Nephron (organoid): Measurements from ENCODE around the gene PRSS57.
A peak's percentile ranks its signal among the peaks of the same experiment; 100 is the strongest.

ENCODE experiments used
- H3K27ac Mint-ChIP-seq, 3 experiments: 2 replicates each; pipeline ENCODE4 v1.8.0; 2020; ENCODE audit warnings: mixed read lengths in 3 of 3, mild to moderate bottlenecking in 2 of 3, moderate library complexity in 1 of 3
- H3K27me3 Mint-ChIP-seq: 2 replicates; pipeline ENCODE4 v1.8.0; 2021; ENCODE audit warnings: low read depth, mild to moderate bottlenecking, moderate library complexity, mixed read lengths
- H3K36me3 Mint-ChIP-seq: 2 replicates; pipeline ENCODE4 v1.8.0; 2020; ENCODE audit warnings: low read depth, mixed read lengths
- H3K4me1 Mint-ChIP-seq: 2 replicates; pipeline ENCODE4 v1.8.0; 2020; ENCODE audit warnings: mixed read lengths
- H3K4me3 Mint-ChIP-seq, 3 experiments: 2 replicates each; pipeline ENCODE4 v1.8.0; 2020; ENCODE audit warnings: mild to moderate bottlenecking in 3 of 3, mixed read lengths in 3 of 3, moderate library complexity in 2 of 3
- H3K9me3 Mint-ChIP-seq: 2 replicates; pipeline ENCODE4 v1.8.0; 2020; ENCODE audit warnings: mixed read lengths
- CTCF ChIP-seq, 3 experiments: fragments of 200-600 bp; sonication (generic); IDR thresholded peaks; one replicate each; pipeline ENCODE4 v1.5.0; 2021; ENCODE audit warnings: antibody characterized with exemption in 3 of 3; ENCODE audit not compliant: unreplicated experiment in 3 of 3

Gene PRSS57

GRCh38 chr19:677601-678436 is 17.4 kb downstream of the PRSS57 start:
- Mint-ChIP-seq H3K9me3 (no peaks in the 10 kb centered on the region), H3K36me3 (no peaks in the 10 kb centered on the region), H3K27ac (peak overlapping the region in 2 of 3 experiments; percentile 54 to 72), H3K4me3 (peak overlapping the region; percentile 71 to 79 (median 74)), H3K27me3 (no peaks in the 10 kb centered on the region), H3K4me1 (peaks cover 8% of the 10 kb centered on the region)
- TF ChIP-seq CTCF (IDR thresholded peaks at IDR 0.05; ENCODE audit: unreplicated experiment in 3 of 3): no peak

GRCh38 chr19:677201-677600 is 18.1 kb downstream of the PRSS57 start:
- peak overlapping the region in 1 of 3 experiments; percentile 54 for H3K27ac Mint-ChIP-seq
- no peak for TF ChIP-seq CTCF (IDR thresholded peaks at IDR 0.05; ENCODE audit: unreplicated experiment in 3 of 3)

GRCh38 chr19:676339-677105 is 18.7 kb downstream of the PRSS57 start, which contains the start of gene FSTL3:
Gene FSTL3 (plus strand): TSS chr19:676392. CDS start chr19:676424, 32 bp downstream.
- Mint-ChIP-seq H3K9me3 (no peaks in the 10 kb centered on the region), H3K27ac (peak within 1 kb of the TSS; percentile 91 to 93 (median 91)), H3K4me3 (peak within 1 kb of the TSS; percentile 71 to 80 (median 75)), H3K27me3 (no peaks in the 10 kb centered on the region), H3K36me3 (no peaks in the 10 kb centered on the region), H3K4me1 (peaks cover 8% of the 10 kb centered on the region)
- no peak for TF ChIP-seq CTCF (IDR thresholded peaks at IDR 0.05; ENCODE audit: unreplicated experiment in 3 of 3)

More at GRCh38 chr19:677201-677600, 18.1 kb downstream of the PRSS57 start:
- H3K4me3 Mint-ChIP-seq: peak overlapping the region; percentile 71 to 79 (median 74)
- H3K36me3 Mint-ChIP-seq: no peaks in the 10 kb centered on the region
- H3K9me3 Mint-ChIP-seq: no peaks in the 10 kb centered on the region
- H3K4me1 Mint-ChIP-seq: peaks cover 8% of the 10 kb centered on the region
- H3K27me3 Mint-ChIP-seq: no peaks in the 10 kb centered on the region

GRCh38 chr19:676007-676338 is 19.3 kb downstream of the PRSS57 start:
- Mint-ChIP-seq H3K27ac (peak overlapping the region in 1 of 3 experiments; percentile 91), H3K9me3 (no peaks in the 10 kb centered on the region), H3K36me3 (no peaks in the 10 kb centered on the region), H3K27me3 (no peaks in the 10 kb centered on the region), H3K4me3 (peak overlapping the region; percentile 53 to 75 (median 65)), H3K4me1 (peaks cover 8% of the 10 kb centered on the region)
- TF ChIP-seq CTCF (IDR thresholded peaks at IDR 0.05; ENCODE audit: unreplicated experiment in 3 of 3): no peak

GRCh38 chr19:674282-675151 is 20.7 kb downstream of the PRSS57 start:
- Mint-ChIP-seq H3K9me3 (no peaks in the 10 kb centered on the region), H3K4me3 (peak overlapping the region in 1 of 3 experiments; percentile 71), H3K36me3 (no peaks in the 10 kb centered on the region), H3K4me1 (peaks cover 8% of the 10 kb centered on the region), H3K27ac (peak overlapping the region; percentile 91 to 93 (median 91)), H3K27me3 (no peaks in the 10 kb centered on the region)
- no peak for TF ChIP-seq CTCF (IDR thresholded peaks at IDR 0.05; ENCODE audit: unreplicated experiment in 3 of 3)
